GM12878 (cell line): ENCODE results near the gene TMBIM1. TPM values are rescaled to one million over a fixed set of nuclear protein-coding genes. Genes with fewer than 3 reads are reported as not detected.
A peak's percentile ranks its signal among the peaks of the same experiment; 100 is the strongest.

Experiments used
- ATAC-seq: fragments of 200-7000 bp; cut with Tn5 transposase; 3 replicates; pipeline ENCODE4 v1.9.1; 2020; ENCODE audit warnings: mild to moderate bottlenecking, moderate library complexity
- BruUV-seq: library from RNA; stranded (reverse); fragments of 400-500 nt; replicated peaks from 2 replicates; lab custom pipeline; 2021; lab: Mats Ljungman, UMichigan
- CTCF ChIA-PET: fragments of 300-600 bp; sonication (Branson Sonifier 250); formaldehyde crosslinking; extraction: SDS; loops from one replicate; lab custom pipeline; 2021; ENCODE audit warnings: inconsistent platforms; lab: Yijun Ruan, JAX
- POLR2A ChIA-PET: fragments of 350-600 bp; formaldehyde crosslinking; extraction: SDS; loops from one replicate; lab custom pipeline; 2021; ENCODE audit warnings: inconsistent platforms; lab: Charles Lee
- RAD21 ChIA-PET: fragments of 300-600 bp; sonication (Branson Sonifier 250); formaldehyde crosslinking; loops from one replicate; lab custom pipeline; 2023; ENCODE audit warnings: antibody characterized with exemption; ENCODE audit not compliant: unreplicated experiment; lab: Charles Lee
- SMC1A ChIA-PET: fragments of 300-600 bp; sonication (Branson Sonifier 250); formaldehyde crosslinking; loops from one replicate; lab custom pipeline; 2023; ENCODE audit not compliant: unreplicated experiment, uncharacterized antibody; lab: Charles Lee
- DNase-seq: peaks from one replicate; pipeline ENCODE4 v3.0.0-alpha.2; 2011; ENCODE audit warnings: low read depth, low spot score
- FAIRE-seq: peaks from 3 replicates; lab custom pipeline; 2011; peaks lifted over from hg19 to GRCh38; lab: Jason Lieb, UNC
- H2AFZ ChIP-seq: 2 replicates; pipeline ENCODE4 v1.6.0; 2011; ENCODE audit warnings: low read depth, low read length, control low read depth; ENCODE audit not compliant: control insufficient read depth
- H3K27ac ChIP-seq: 2 replicates; pipeline ENCODE4 v1.5.1; 2011; ENCODE audit warnings: control low read depth; ENCODE audit not compliant: control insufficient read depth, insufficient read depth
- H3K27me3 ChIP-seq, 2 experiments: replicated peaks in 1 of 2; 2 replicates each; pipeline versions ENCODE4 v1.6.0 to v1.6.1; 2011; ENCODE audit warnings: low read length in 1 of 2; ENCODE audit not compliant: control insufficient read depth in 2 of 2, insufficient read depth in 2 of 2
- H3K36me3 ChIP-seq, 2 experiments: 2 replicates each; pipeline ENCODE4 v1.5.1; 2011; ENCODE audit warnings: low read length in 1 of 2; ENCODE audit not compliant: control insufficient read depth in 2 of 2, insufficient read depth in 2 of 2
- H3K4me1 ChIP-seq: 2 replicates; pipeline ENCODE4 v1.6.1; 2011; ENCODE audit warnings: mild to moderate bottlenecking, low read length, moderate library complexity, mixed read lengths; ENCODE audit not compliant: control insufficient read depth, insufficient read depth
- H3K4me2 ChIP-seq: 2 replicates; pipeline ENCODE4 v1.6.0; 2011; ENCODE audit warnings: control low read depth; ENCODE audit not compliant: control insufficient read depth, insufficient read depth
- H3K4me3 ChIP-seq: fragments of 200-600 bp; sonication (generic); 2 replicates; pipeline ENCODE4 v1.5.1; 2016
- H3K79me2 ChIP-seq: 2 replicates; pipeline ENCODE4 v1.6.0; 2011; ENCODE audit warnings: low read length; ENCODE audit not compliant: control insufficient read depth, insufficient read depth
- H3K9ac ChIP-seq: 2 replicates; pipeline ENCODE4 v1.8.0; 2011; ENCODE audit warnings: low read length, control low read depth, mixed read lengths; ENCODE audit not compliant: control insufficient read depth, insufficient read depth
- H3K9me3 ChIP-seq: replicated peaks from 3 replicates; pipeline ENCODE4 v1.5.1; 2011; ENCODE audit warnings: mild to moderate bottlenecking, low read length; ENCODE audit not compliant: control insufficient read depth, insufficient read depth
- H4K20me1 ChIP-seq: 2 replicates; pipeline ENCODE4 v1.6.0; 2011; ENCODE audit not compliant: control insufficient read depth, insufficient read depth
- POLR2AphosphoS5 ChIP-seq: IDR thresholded peaks from 2 replicates; pipeline ENCODE4 v1.6.1; 2011; ENCODE audit warnings: mild to moderate bottlenecking, low read length, inconsistent platforms
- WGBS: methylation state at CpG from one replicate; pipeline ENCODE4 v1.1.6; 2016; ENCODE audit warnings: low lambda C conversion rate; ENCODE audit not compliant: insufficient replicate concordance, insufficient coverage; ENCODE audit errors: missing lambda C conversion rate; 5-methylcytosine and 5-hydroxymethylcytosine counted together
- in situ Hi-C: fragments of 300-500 bp; cut with MboI; formaldehyde crosslinking; loops from 9 replicates; pipeline ENCODE4 v1.14.3; 2018; ENCODE audit warnings: mixed read lengths
- intact Hi-C: fragments of 100-400 bp; cut with micrococcal nuclease; formaldehyde crosslinking; loops from one replicate; pipeline ENCODE4 v1.14.2; 2022; ENCODE audit not compliant: unreplicated experiment
- polyA plus RNA-seq, 11 experiments: library from polyadenylated mRNA; depleted of rRNA in 4 of 11; unstranded in 6 of 11; stranded (reverse) in 5 of 11; fragments of >200 nt; fragmentation: Nextera tagmentation in 4 of 11; fragmentation: Illumina TruSeq in 1 of 11; extraction: Ambion mirVana in 4 of 11; extraction: Trizol in 1 of 11; gene quantifications; 1 replicate in 1 of 11; 2 replicates in 10 of 11; pipeline versions ENCODE4 v1.2.1 to v1.2.3, GENCODE V29; 2011 to 2016; ENCODE audit warnings: inconsistent platforms in 2 of 11, missing spikeins in 2 of 11, low read depth in 1 of 11
- total RNA-seq, 4 experiments: library from RNA; depleted of rRNA in 3 of 4; stranded (reverse); fragments of >200 nt in 3 of 4; fragmentation: Illumina TruSeq in 1 of 4; extraction: Trizol in 1 of 4; gene quantifications; 2 replicates each; pipeline versions ENCODE4 v1.2.1 to v1.2.3, GENCODE V29; 2013 to 2021
- TF ChIP-seq, protein P1 (sequence below): fragments of 450-650 bp; IDR thresholded peaks from 2 replicates; pipeline ENCODE4 v1.6.1; 2017; ENCODE audit warnings: low read depth, mild to moderate bottlenecking, moderate library complexity
- TF ChIP-seq, protein P2 (sequence below): IDR thresholded peaks from 2 replicates; pipeline ENCODE4 v1.6.1; 2011; ENCODE audit warnings: borderline replicate concordance, low read depth, mild to moderate bottlenecking, moderate library complexity, low read length; ENCODE audit not compliant: insufficient read depth, poor library complexity, severe bottlenecking

The TMBIM1 gene
- total and polyA plus RNA-seq, 10 of the 15 experiments (the other 5 are each of a cell fraction or from before 2014, with no cell fraction given) = 6.1 to 38.3 (median 26.2) TPM

GRCh38 chr2:218238887-218239286 is 53.4 kb downstream of the TMBIM1 start:
- H3K4me3 ChIP-seq = no peak overlapping the region
- CTCF ChIA-PET = no interaction called here
- TF ChIP-seq, protein P1, sequence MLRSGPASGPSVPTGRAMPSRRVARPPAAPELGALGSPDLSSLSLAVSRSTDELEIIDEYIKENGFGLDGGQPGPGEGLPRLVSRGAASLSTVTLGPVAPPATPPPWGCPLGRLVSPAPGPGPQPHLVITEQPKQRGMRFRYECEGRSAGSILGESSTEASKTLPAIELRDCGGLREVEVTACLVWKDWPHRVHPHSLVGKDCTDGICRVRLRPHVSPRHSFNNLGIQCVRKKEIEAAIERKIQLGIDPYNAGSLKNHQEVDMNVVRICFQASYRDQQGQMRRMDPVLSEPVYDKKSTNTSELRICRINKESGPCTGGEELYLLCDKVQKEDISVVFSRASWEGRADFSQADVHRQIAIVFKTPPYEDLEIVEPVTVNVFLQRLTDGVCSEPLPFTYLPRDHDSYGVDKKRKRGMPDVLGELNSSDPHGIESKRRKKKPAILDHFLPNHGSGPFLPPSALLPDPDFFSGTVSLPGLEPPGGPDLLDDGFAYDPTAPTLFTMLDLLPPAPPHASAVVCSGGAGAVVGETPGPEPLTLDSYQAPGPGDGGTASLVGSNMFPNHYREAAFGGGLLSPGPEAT = no peak
- TF ChIP-seq, protein P2, sequence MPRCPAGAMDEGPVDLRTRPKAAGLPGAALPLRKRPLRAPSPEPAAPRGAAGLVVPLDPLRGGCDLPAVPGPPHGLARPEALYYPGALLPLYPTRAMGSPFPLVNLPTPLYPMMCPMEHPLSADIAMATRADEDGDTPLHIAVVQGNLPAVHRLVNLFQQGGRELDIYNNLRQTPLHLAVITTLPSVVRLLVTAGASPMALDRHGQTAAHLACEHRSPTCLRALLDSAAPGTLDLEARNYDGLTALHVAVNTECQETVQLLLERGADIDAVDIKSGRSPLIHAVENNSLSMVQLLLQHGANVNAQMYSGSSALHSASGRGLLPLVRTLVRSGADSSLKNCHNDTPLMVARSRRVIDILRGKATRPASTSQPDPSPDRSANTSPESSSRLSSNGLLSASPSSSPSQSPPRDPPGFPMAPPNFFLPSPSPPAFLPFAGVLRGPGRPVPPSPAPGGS = no peak
- TF ChIP-seq POLR2AphosphoS5 = 0 out of 2 replicates have a peak, but pooled peaks have one; percentile 38
- TF ChIP-seq, all 136 proteins: peak for 1
- H3K4me2 ChIP-seq = no peak overlapping the region
- H3K79me2 ChIP-seq = no peaks in the 10 kb centered on the region
- intact Hi-C loops (no loop called here), in situ Hi-C loops (no loop called here)
- WGBS = 100% methylated on average over 1 of the region's 1 CpG
- no peaks in the 10 kb centered on the region for H3K27me3 ChIP-seq
- ChIA-PET POLR2A (interaction anchor here (0.6 to 1.1 kb wide), 2 partner anchors 9 to 98 kb away, joined by 3 to 7 read pairs; no protein-coding TSS in a partner anchor), RAD21 (no interaction called here), SMC1A (interaction anchor here (1.8 kb wide), 1 partner anchor 15 kb away, joined by 6 read pairs; no protein-coding TSS in a partner anchor)
- no peak overlapping the region for H3K27ac ChIP-seq
- no peaks in the 10 kb centered on the region for H3K9me3 ChIP-seq
- H3K9ac ChIP-seq = no peak overlapping the region
- BruUV-seq = no TSS peak
- no peak overlapping the region for H2AFZ ChIP-seq
- no peak for FAIRE-seq
- no peak for ATAC-seq
- peaks cover 28 to 56% of the 10 kb centered on the region in 2 experiments for H3K36me3 ChIP-seq
- no peaks in the 10 kb centered on the region for H3K4me1 ChIP-seq
- no peak for DNase-seq
- no peaks in the 10 kb centered on the region; the same call in 1 of the 2 replicates for H4K20me1 ChIP-seq
